ENCODE results near the gene PLXNA4.

- TF ChIP-seq POLR2A (IDR thresholded peaks at IDR 0.05; ENCODE audit: low read length) (no peak), GATA1 (IDR thresholded peaks at IDR 0.05; ENCODE audit: low read depth, low read length) (no peak)
These were observed 224.2 kb downstream of the PLXNA4 start for GRCh38 chr7:132351954-132352499.

Measured in erythroblast (primary cell).